HG02571 (cell line): Measurements from ENCODE around the gene BARHL1.

Experiments used
- ATAC-seq: cut with Tn5 transposase; IDR thresholded peaks from one replicate; pipeline ENCODE4 v1.9.1; 2021; ENCODE audit warnings: mild to moderate bottlenecking, moderate library complexity; ENCODE audit not compliant: unreplicated experiment

The BARHL1 gene

GRCh38 chr9:132586830-132587591, 4.6 kb downstream of the BARHL1 start:
- ATAC-seq = no peak

GRCh38 chr9:132587592-132587955, 5.2 kb downstream of the BARHL1 start:
- no peak for ATAC-seq

- no peak for ATAC-seq
These were observed 5.7 kb downstream of the BARHL1 start for GRCh38 chr9:132588098-132588497.

GRCh38 chr9:132588501-132589147, 6.2 kb downstream of the BARHL1 start:
- ATAC-seq = no peak

- no peak for ATAC-seq
These were observed 7.0 kb downstream of the BARHL1 start for GRCh38 chr9:132589148-132590036.

- no peak for ATAC-seq
These were observed 7.6 kb downstream of the BARHL1 start for GRCh38 chr9:132590037-132590317.

GRCh38 chr9:132590318-132591182, 8.1 kb downstream of the BARHL1 start:
- no peak for ATAC-seq

- no peak for ATAC-seq
These were observed 8.8 kb downstream of the BARHL1 start for GRCh38 chr9:132591244-132591643.

- ATAC-seq = no peak
These were observed 9.4 kb downstream of the BARHL1 start for GRCh38 chr9:132591751-132592314.

GRCh38 chr9:132592451-132592850, 10.0 kb downstream of the BARHL1 start:
- no peak for ATAC-seq

- no peak for ATAC-seq
These were observed 12.0 kb downstream of the BARHL1 start for GRCh38 chr9:132594412-132594811.

GRCh38 chr9:132595319-132595718, 12.9 kb downstream of the BARHL1 start:
- ATAC-seq = no peak

- ATAC-seq = no peak
These were observed 13.8 kb downstream of the BARHL1 start for GRCh38 chr9:132596200-132596599.

- ATAC-seq = no peak
These were observed 14.8 kb downstream of the BARHL1 start for GRCh38 chr9:132597073-132597775.

- ATAC-seq = no peak
These were observed 18.0 kb downstream of the BARHL1 start for GRCh38 chr9:132600326-132600984.

GRCh38 chr9:132602207-132602606, 19.8 kb downstream of the BARHL1 start:
- no peak for ATAC-seq

GRCh38 chr9:132605387-132605786, 23.0 kb downstream of the BARHL1 start:
- no peak for ATAC-seq

- ATAC-seq = no peak
These were observed 23.7 kb downstream of the BARHL1 start for GRCh38 chr9:132606066-132606465.

GRCh38 chr9:132609184-132609583, 26.8 kb downstream of the BARHL1 start:
- ATAC-seq = no peak
